Right lung (tissue), 5 donors: Measurements from ENCODE around the gene NEURL2. TPM values are rescaled to one million over a fixed set of nuclear protein-coding genes. Genes with fewer than 3 reads are reported as not detected.
"Not testable (repeated sequence)": the region's sequence is repeated elsewhere in the genome, so short reads cannot be mapped to it uniquely, and the experiment has no call there.

ENCODE experiments used
- DNase-seq, 2 donors: peaks; one replicate each; pipeline ENCODE4 v3.0.0-alpha.2; 2013
- polyA plus RNA-seq, 5 donors: library from polyadenylated mRNA; unstranded; fragments of 120-200 nt; gene quantifications; one replicate each; pipeline versions ENCODE4 v1.2.1 to v1.2.3, GENCODE V29; 2013; ENCODE audit warnings: inconsistent platforms in 1 of 5, low replicate concordance in 1 of 5; ENCODE audit not compliant: insufficient read length in 5 of 5, insufficient read depth in 1 of 5

Gene NEURL2
- polyA plus RNA-seq, 5 donors: 3.4 to 5.2 (median 4.2) TPM

DNA sequence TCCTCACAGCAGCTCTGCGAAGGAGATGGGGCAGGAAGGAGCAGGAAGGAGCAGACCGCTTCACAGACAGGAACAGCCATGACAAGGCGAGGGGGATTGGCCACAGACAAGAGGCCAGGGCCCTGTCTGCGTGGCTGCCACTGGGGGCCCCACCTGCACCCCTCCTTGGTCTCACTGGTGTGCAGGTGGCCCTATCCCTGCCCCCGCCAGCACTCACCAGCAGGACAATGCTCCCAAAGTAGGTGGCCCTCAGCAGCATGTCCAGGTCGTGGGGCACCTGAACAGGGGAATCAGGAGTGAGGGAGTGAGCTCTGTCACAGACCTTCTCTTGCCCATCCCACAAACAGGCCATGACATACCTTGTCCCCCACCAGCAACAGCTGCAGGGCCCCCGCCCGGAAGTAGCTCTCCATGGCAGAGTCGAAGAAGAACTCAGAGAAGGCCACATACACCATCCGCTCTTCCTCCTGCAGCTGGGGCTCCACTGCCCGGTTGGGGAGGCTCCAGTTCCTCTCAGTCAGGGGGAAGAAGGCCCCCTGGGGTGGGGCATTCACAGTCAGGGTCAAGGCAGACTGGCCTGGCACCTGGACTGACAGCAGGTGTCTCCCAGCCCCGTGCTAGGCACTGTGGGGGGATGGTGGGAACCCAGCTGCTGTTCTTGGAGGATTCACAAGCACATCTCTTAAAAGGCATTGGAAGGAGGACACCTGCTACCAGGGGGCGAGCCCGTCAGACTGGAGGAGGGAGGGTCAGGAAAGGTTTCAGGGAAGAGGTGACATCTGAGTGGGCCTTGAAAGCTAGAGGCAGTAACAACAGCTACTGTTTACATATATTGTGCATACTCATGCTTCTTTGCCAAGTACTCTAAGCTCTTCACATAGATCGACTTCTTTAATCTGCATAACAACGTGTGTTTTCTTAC is 13.8 kb upstream of the NEURL2 start:
- DNase-seq: no peak

DNA sequence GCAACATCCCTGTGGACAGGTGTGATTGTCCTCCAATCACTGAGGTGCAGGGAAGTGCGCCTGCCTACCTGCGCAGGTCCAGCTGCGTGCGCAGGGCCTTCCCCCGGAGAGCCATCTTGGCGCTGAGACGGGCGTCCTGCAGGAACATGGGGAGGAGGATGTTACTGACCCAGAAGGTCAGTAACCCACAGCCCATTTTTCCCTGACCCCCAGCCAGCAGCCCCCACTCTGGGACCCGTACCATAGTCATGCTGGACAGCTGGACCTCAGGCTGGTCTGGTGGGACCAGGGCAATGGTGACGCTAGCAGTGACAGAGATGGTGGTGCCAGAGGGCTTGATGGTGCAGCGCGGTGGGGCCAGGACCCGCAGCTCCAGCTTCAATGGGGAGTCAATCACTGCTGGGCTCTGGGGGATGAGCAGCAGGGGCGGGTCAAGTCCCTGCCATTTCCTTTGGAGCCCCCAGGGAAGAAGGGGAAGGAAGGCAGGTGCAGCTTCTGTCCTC is 11.2 kb upstream of the NEURL2 start:
- DNase-seq: no peak

DNA sequence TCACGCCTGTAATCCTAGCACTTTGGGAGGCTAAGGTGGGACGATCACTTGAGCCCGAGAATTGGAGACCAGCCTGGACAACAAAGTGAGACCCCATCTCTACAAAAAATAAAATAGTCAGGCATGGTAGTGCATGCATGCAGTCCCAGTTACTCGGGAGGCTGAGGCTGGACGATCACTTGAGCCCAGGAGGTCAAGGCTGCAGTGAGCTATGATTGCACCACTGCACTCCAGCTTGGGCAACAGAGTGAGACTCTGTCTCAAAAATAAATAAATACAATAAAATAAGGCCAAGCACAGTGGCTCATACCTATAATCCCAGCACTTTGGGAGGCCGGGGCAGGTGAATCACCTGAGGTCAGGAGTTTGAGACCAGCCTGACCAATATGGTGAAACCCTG is 10.3 kb upstream of the NEURL2 start:
- DNase-seq: not testable (repeated sequence)

DNA sequence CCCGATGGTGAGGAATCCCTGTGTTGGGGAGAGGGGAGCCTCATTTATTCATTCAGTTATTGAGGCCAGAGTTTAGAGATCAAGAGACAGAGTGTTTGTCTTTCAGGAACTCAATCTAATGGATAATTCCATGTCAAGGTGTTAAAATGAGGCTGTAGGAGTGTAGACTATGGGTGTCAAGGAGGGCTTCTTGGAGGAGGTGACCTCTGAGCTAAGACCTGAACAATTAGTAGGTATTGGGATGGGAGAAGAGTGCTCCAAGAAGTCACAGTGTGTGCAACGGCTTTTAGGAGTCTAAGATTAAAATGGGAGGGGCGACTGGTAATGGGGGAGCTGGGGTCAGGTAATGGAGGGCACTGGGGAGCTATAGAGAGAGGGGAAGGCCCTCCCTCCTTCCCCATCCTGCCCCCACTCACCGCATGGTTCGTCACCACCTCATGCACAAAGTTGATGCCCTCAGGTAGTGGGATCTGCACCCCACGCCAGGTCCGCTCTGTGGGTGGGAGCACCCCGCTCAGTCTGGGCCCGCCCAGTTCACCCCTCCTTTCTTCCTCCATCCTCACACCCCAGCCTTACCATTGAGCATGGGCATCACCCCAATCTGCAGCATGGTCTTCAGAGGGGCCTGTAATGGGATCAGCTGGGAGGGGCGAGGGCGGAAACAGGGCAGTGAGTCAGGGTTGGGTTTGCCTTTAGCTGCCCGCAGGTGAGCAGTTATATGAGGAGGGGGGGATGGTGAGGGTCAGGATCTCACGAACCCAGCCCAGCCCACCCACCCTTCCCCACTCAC is 8.2 kb upstream of the NEURL2 start:
- no peak for DNase-seq

DNA sequence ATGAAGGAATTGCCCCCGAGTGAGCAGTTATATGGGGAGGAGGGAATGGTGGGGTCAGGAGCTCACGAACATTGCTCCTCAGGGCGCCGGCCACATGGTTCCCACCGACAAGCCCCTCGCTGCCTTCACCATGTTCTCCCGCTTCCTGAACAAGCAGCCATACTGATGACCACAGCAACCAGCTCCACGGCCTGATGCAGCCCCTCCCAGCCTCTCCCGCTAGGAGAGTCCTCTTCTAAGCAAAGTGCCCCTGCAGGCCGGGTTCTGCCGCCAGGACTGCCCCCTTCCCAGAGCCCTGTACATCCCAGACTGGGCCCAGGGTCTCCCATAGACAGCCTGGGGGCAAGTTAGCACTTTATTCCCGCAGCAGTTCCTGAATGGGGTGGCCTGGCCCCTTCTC is 7.3 kb upstream of the NEURL2 start:
- no peak for DNase-seq

DNA sequence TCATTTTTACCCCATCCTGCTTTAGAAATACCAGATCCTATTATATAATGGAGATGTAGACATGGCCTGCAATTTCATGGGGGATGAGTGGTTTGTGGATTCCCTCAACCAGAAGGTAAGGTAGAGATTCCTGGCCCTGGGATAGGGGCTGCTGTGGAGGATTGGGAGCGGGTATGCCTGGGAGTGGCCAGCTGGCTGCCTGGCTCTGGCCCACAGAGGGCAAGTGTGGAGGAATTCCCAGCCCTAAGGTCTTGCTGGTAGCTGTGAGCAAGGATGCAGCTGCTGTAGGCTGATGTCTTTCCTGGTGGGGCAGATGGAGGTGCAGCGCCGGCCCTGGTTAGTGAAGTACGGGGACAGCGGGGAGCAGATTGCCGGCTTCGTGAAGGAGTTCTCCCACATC is 6.7 kb upstream of the NEURL2 start:
- no peak for DNase-seq

DNA sequence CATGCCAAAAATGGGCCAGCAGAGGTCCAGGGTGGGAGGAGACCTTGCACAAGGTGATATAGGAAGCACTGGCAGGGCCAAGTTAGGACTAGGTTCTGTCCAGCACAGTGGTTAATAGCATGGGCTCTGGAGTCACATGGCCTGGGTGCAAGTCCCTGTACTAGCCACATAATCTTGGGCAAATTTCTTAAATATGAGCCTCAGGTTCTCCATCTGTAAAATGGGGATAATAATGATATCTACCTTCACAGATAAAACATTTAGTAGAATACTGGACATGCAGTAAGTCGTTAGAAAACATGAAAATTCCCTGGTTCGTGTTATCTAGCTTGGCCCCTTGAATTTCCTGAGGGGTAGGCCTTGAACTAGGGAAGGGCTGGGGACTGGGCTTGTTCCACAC is 6.3 kb upstream of the NEURL2 start:
- no peak for DNase-seq

DNA sequence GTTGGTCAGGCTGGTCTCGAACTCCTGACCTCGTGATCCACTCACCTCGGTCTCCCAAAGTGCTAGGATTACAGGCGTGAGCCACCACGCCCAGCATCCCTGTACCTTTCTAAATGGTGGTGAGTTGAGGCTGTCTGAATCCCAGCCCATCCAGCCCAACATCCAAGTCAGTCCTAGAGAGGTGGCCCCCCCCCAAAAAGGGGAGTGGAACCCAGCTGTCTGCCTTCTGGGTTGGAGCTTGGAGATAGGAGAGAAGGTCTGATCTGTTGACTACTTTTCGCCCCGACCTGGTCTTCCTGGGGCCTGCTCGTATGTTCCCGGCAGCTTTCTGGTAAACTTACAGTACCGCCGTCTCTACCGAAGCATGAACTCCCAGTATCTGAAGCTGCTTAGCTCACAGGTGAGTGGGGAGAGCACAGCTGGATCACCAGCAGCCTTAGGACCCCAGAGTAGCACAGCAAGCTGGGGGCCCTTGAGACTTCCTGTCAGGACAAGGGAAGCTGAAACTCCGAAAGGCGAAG is 5.7 kb upstream of the NEURL2 start:
- DNase-seq: no peak

DNA sequence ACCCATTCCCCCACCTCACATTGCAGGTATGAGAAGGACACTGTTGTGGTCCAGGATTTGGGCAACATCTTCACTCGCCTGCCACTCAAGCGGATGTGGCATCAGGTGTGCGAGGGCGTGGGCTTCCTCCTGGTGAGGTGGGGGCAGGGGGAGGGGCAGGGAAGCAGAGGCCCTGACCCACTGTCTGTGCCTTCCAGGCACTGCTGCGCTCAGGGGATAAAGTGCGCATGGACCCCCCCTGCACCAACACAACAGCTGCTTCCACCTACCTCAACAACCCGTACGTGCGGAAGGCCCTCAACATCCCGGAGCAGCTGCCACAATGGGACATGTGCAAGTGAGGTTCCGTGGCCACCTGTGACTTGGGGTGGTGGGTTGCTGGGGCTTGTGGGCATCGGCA is 3.8 kb upstream of the NEURL2 start:
- DNase-seq: no peak

DNA sequence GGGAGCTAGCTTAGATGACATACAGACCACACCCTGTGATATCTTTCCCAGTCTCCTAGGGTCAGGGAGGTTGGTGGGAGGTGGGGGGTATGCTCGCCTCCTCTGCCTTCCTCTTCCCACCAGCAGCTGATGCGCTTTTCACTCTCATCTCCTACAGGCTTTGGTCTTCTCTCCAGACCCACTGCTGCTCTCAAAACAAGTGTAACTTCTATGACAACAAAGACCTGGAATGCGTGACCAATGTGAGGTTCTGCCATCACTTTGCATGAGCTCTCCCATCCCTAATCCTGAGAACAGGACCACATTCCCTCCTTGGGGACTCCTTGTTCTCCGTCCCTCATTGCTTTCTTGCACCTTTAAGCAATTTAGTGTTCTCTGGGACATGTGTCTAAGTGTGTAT is 2.8 kb upstream of the NEURL2 start:
- DNase-seq: no peak

DNA sequence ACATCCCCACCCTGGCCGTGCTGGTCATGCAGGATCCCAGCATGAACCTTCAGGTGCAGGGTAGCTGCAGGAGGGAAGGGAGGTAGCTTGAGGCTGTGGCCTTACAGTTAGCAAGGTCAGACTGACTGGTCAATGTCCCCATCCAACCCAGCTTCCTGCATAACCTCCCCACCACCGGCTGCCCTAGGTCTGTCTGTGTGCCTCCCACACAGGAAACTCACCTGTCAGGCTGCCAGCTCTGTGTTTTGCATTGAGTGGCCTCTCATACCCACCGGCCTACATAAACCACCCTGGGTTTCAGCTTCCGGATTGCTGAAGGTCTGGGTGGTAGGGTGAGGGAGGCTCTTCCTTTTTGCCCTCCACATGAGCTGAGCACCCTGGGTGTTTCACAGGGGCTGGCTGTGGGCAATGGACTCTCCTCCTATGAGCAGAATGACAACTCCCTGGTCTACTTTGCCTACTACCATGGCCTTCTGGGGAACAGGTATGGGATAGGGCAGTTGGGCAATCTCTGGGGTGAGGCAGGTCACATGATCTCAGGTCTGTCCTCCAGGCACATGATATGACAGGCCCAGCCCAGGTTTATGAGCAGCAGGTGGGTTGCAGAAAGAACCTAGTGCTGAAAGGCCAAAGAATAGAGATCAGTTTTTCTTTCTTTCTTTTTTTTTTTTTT is 2.0 kb upstream of the NEURL2 start:
- no peak for DNase-seq

DNA sequence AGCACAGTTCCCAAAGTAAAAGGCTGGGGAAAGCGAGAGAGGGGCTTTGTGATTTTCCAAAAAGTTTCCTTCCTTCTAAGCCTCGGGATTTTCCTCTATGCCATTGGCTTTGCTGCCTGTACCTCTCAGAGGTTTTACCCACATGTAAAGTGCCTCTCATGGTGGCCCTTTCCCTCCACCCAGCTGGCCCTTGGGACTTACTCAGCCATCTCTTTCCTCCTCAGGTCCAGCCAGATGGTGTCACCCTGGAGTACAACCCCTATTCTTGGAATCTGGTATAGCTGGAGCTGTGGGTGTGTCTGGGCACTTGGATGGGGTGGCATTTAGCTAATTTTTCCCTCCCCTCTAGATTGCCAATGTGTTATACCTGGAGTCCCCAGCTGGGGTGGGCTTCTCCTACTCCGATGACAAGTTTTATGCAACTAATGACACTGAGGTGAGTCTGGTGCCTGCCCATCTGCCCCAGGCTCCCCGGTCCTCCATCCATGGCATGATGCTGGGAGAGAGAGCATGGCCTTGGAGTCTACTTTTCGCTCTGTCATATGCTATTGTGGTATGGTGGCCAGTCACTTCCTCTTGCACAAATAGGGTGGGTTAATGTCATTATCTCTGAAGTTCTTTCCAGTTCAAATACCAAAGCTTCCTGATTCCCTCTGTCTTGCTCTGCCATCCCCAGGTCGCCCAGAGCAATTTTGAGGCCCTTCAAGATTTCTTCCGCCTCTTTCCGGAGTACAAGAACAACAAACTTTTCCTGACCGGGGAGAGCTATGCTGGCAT is 1.2 kb upstream of the NEURL2 start:
- peak in 1 of 2 donors; percentile 2 for DNase-seq

DNA sequence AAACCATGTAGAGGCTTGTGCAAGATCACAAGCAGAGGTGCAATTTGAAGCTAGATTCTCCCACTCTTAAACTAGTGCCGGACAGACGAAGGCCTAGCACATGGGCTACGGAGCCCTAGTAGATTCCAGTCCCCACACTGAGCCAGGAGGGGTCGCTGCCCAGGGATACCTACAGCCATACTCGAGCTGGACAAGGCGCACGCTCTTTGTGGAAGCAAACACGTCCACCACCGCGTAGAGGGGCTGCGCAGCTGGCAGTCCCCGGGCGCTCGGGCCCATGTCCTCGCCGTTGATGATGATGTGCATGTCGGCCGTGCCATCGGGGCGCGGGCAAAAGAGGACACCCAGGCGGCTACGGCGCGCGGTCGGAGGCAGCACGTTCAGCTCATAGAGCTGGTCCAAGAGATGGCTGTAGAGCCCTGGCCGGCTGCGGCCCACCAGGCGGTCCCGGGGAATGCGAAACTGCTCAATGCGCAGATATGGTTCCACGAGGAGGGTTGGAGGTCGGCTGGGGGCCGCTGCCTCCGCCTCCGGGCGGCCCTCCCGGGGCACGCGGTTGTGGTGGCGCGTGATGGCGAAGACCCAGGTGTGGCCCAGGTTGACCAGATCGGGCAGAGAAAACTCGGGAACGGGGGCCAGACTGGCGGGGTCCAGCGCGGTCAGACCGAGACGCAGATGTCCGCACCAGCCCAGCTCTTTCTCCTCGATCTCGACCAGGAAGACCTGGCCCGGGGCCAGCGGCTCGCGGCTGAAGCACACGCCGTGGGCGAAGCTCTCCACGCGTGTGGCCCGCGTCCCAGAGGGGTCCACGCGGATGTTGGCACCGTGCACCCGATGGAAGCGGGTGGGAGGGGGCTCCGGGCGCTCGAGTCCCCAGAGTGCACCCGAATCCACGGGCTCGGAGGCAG is 677 bp downstream of the NEURL2 start:
- DNase-seq: peak; percentile 70 to 76

DNA sequence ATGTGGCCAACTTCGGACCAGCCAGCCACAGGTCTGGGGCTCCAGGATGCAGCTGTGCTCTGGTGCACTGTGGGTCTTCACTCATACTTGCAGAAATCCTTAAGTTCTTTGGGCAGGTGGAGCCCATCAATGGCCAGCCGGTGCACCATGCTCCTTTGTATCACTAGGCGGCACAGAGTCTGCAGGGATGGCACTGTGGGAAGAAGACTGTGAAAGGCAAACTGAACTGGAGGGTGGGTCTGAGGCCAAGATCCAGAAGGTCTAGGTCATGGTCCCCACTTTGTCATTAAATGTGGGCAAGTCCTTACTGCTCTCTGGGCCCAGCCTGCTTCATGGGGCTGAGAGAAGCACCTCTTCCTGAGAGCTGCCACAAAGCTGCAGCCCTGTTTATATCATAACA is 2.3 kb downstream of the NEURL2 start:
- no peak for DNase-seq

DNA sequence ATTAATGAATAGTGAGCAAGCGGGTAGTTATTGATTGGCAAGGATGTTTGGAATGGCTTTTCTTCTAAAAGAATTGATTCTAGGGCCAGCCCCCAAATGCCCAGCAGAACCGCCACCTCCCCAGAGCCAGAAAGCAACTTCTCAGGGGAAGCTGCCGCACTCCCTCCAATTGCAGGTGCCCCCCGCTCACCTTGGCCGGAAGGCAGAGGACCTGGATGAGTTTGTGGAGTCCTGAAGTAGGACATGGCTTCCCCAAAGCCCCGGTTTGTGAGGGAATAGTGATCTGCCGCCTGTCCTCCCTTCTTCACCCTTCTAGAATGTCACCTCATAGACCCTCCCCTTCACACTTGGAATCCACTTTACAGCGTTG is 3.7 kb downstream of the NEURL2 start, which contains the start of gene SPATA25:
Gene SPATA25 (minus strand): TSS at position 277 of the 370 bp plus-strand sequence. CDS start 32 bp downstream, at position 245.
- no peak for DNase-seq

DNA sequence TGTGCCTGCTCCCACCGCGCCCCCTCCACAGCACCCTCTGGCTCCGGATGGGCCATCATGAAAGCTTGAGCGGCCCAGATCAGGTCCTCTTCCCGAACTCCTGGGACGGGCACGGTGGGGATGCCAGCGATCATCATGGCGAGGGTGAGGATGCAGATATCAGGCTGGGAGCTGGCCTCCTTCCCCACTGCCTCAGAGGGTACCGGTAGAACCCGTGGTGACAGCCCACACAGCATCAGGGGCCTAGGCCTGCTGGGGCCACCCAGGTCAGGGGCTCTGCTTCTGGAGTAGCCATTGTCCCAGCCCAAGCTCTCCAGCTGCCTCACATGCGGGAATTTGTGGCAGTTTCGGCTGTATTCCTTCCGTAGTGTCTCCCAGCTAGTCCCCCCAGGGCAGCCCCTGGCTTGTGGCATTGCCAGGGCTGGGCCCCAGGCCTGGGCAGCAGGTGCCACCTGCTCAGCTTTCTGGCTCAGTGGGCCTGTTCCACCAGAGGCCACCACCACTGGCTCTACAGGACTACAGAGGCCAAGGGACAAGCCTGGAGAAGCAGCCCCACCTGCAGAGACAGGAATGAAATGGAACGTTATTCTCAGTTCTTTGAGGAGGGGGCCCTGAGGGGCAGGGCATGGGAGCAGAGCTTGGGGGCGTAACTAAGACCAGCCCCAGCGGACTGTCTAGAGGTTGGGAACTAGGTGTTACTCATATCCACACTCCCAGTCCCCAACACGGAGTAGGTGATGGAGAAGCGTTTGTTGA is 4.2 kb downstream of the NEURL2 start:
- no peak for DNase-seq

DNA sequence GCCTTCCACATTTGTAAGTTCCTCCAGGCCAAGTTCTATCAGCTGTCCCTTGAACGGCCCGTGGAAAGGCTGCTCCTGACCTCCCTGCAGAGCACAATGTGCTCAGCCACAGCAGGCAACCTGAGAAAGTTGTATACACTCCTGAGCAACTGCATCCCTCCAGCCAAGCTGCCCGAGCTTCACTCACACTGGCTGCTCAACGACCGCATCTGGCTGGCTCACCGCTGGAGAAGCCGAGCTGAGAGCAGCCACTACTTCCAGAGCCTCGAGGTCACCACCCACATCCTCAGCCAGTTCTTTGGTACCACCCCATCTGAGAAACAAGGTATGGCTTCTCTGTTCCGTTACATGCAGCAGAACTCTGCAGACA is 7.9 kb downstream of the NEURL2 start:
- DNase-seq: no peak

DNA sequence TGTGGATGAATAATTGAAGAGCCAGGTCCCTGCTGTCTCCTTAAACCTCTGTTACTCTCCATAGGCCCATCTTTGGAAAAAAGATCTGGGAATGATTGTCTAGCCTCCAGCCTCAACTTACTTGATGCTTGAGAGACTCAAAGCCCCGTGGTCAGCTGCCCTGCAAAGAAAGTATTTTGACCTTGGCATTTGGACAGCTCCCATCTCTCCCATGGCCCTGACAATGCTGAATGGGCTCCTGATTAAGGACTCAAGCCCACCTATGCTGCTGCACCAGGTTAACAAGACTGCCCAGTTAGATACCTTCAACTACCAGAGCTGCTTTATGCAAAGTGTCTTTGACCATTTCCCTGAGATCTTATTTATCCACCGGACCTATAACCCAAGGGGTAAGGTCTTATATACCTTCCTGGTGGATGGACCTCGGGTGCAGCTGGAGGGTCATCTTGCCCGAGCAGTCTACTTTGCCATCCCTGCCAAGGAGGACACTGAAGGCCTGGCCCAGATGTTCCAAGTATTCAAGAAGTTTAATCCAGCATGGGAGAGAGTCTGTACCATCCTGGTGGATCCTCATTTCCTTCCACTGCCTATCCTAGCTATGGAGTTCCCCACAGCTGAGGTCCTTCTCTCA is 8.4 kb downstream of the NEURL2 start:
- no peak for DNase-seq
